GM18867 (cell line): ENCODE data around the gene NEK9.
A peak's percentile ranks its signal among the peaks of the same experiment; 100 is the strongest.

ENCODE experiments used
- ATAC-seq: cut with Tn5 transposase; IDR thresholded peaks from one replicate; pipeline ENCODE4 v1.9.1; 2021; ENCODE audit warnings: mild to moderate bottlenecking, moderate library complexity; ENCODE audit not compliant: unreplicated experiment

The NEK9 gene

DNA sequence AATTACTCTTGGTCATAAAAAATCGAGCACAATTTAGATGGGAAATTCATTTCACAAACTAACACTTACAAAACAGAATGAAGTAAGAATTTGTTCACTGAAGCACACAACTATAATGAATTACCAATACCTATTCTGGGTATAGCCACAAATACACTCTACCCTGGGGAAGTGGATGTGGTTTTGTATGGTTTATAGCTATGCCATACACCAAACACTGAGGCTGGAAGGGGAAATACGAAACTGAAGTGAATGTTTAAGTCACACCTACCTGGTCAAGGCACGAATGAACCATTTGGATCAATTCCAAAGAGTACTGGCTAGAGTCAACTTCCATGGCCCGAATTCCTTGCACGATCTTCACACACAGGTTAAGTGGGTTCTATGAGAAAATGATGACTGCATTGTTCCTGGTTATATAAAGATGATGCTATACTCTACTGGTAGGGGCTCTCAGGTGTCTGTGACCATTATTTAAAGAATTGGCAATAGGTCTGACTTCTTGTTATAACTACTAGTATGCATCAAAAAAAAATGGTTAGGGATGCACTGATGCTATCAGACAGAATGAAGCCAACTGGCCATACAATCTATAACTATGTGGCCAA lies 12.8 kb downstream of the NEK9 start:
- no peak for ATAC-seq

DNA sequence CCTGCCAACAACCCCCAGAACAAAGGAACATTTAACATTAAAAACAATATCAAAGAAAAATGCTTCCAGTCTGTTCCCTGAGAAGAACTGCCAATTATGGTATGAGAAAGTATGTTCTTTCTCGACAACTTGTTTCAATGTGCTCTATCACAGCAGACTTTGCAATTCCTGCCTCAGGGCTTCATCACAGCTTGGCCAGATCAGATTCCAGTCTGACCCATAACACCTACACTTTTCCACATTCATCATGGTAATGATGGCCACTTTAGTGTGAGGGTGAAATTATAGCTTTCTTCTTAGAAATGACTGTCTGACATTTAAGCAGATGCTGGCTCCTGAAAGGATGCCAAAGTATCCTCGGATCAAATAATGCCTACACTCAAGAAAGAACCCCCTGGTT lies 17.0 kb downstream of the NEK9 start:
- no peak for ATAC-seq

DNA sequence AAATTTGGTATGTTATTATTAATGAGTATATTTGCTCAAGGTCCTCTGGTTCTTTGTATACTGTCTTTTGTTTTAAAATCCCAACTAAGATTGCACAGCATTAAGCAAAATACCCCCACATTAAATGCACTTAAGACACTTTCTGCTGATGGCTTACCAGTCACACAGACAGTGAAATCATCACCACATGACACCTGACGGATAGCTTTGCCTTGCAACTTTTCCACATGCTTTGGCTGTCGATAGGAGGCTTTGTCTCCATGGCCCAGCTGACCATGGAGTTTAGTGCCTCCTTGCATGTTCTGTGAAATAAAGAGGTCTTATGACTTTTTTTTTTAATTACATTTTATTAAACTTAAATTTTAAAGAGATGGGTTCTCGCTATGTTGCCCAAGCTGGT lies 19.7 kb downstream of the NEK9 start:
- no peak for ATAC-seq

DNA sequence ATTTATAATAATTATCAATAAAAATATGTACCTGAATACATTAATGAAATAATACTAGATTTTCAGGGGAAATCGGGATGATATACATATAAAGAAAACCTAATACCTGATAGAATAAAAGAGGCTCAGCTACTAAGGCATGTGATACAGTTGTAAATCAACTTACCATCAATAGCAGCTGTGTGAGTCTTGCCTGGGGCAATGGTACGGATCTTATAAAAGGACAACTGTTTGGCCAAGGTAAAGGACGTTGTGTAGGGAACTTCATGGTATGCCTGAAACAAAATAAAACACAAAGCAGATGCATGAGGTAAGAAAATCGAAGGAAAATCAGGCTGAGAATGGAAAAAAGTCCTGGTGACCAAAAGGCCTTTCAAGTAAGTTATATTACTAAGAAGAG lies 25.4 kb downstream of the NEK9 start:
- ATAC-seq: no peak

DNA sequence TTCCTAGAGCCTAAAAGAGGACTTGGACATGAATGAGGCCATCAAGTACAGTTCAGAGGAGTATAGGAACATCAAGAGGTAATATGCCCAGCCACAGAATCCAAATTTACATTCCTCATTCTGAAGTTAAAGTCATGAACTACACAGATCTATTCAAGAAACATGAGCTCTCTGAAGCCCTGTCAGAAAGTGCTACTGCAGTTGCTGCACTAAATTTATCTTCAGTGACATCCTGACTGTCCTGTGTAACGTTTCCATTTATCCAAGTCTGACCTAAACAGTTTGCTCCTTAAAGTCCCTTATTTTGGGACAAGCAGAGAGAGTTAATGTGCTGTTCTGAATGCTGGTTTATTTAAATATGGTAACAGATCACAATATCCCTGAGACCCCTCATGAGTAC lies 28.2 kb downstream of the NEK9 start:
- ATAC-seq: no peak

DNA sequence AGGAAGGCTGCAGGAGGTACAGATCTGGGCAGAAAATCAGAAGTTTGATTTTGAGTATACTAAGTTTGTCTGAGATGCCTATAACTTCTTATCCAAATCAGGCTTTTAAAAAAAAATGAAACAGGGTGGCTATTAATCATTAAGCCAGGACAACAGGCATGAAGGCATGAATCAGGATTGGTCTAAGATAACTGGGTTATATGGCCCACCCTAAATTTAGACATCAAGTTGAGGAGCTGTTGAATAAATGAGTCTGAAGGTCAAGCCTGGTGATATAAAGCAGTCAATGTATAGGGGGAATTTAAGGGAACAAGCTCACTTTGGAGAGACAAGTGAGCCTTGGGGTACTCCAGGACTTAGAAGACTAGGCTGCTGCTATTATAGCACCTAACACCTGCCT lies 28.6 kb downstream of the NEK9 start:
- ATAC-seq: no peak

DNA sequence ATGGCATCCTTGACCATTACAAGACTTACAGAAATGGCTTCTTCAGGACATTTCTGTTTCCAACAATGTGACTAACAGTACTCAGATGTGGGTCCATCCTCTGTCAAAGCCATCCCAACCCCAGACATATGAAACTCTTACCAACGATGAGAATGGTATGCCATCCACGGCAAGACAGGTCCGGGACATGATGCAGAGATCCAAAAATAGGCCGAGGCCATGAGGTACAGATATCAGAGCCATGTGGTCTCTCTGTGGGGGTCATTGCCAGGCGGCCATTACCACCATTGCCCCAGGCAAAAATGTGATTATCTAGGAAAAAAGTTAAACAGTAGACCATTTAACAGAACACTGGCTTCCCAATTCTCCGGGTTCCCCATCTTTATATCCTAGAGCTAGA lies 29.9 kb downstream of the NEK9 start:
- no peak for ATAC-seq

DNA sequence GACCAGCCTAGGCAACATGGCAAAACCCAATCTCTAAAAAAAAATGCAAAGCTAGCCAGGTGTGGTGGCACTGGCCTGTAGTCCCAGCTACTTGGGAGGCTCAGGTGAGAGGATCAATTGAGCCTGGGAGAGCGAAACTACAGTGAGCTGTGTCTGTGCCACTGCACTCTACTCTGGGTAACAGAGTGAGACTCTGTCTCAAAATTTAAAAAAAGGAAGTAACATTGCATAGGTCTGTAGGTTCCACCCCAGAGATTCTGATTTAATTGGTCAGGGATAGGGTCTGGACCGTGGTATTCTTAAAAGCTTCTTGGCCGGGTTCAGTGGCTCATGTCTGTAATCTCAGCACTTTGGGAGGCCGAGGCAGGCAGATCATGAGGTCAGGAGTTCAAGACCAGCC lies 31.2 kb downstream of the NEK9 start:
- no peak for ATAC-seq

DNA sequence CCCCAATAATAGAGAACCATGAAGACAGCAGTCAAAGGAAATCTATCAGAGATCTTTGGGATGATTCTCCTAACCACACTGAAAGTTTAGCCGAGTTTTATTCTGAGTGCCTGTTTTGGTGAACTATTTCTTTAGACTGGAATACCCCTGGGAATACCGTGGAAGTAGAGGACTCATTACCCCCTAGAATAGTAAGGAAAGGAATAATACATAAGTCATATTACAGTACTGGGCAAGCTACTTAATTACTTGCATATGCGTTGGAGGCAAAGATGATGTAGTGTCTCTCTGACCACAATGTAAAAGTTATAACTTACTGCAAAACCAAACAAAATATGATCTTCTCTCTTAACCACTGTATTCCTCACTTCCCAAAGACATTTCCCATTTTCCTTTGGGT lies 32.0 kb downstream of the NEK9 start:
- ATAC-seq: no peak

DNA sequence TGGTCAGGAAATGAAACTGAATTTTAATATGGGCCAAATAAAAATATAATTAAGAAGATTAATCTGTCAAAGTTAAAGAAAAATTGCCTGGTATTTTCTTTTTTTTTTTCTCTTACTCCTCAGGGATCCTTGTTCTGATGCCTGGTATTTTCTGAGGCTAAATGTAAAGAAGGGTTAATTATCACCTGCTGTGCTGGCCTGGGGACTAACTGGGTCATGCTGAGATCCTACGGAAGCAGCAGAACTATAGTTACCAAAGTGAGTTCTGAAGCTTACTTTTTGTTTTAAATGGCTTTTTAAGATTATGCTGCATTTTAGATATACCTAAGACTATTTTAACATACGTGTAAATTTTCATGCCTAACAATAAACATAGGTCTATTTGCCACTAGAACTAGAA lies 34.1 kb downstream of the NEK9 start:
- ATAC-seq: no peak

DNA sequence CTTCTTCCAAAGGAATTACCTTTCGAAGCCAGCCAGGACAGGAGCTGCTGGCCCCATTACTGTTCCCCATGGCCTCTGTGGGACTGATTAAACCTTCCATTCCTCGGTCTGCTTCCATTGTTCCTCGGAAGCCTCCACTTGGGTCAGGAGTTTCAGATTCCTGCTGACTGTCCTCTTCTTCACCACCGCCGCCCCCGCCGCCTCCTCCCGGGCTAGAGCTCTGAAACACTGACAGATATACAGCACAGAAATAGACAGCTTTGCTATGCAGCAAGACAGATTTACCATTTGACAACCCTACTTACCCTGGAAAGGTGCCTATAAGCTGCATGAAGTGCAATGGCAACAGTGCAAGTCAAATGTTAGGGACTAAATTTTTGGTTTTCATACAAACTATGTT lies 35.6 kb downstream of the NEK9 start:
- ATAC-seq: no peak

DNA sequence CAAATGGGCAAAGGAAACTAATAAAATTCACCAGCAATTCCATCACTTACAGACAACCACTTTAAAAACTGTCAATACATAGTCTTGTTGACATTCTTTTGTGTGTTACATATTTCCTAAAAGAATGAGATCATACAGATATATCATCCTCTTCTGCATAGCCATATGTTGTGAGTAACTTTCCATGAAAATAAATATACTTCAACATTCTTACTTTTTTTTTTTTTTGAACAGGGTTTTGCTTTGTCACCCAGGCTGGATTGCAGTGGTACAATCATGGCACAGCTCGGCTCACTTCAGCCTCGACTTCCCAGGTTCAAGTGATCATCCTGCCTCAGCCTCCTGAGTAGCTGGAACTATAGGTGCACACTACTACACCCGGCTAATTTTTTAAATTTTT lies 36.5 kb downstream of the NEK9 start:
- no peak for ATAC-seq

DNA sequence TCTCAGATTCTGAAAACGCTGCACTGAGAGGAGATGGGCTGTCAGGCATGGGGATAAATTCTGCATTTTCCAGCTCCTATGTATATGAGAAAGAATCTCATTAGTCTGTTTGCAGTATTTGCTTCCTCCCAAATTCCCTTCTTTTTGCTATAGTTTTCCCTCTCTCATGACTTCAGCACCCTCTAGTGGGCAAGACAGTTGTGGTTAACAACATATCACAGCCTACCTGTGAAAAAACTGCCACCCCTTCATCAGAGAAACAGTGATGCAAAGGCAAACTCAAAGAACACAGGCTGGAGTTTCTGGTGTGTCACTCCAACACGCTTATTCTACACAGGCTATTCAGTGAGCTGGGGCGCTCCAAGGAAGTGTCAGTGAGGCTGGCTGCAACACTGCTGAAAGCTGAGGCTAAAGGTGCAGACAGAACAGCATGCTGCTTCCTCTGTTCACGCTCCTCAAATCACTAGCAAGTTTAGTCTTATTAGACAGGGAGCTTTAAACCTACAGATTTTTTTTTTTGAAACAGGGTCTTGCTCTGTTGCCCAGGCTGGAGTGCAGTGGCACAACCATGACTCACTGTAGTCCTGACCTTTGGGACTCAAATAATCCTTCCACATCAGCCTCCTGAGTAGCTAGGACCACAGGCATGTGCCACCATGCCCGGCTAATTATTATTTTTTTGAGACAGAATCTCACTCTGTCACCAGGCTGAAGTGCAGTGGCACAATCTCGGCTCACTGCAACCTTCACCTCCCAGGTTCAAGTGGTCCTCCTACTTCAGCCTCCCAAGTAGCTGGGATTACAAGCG lies 38.1 kb downstream of the NEK9 start:
- ATAC-seq: no peak

DNA sequence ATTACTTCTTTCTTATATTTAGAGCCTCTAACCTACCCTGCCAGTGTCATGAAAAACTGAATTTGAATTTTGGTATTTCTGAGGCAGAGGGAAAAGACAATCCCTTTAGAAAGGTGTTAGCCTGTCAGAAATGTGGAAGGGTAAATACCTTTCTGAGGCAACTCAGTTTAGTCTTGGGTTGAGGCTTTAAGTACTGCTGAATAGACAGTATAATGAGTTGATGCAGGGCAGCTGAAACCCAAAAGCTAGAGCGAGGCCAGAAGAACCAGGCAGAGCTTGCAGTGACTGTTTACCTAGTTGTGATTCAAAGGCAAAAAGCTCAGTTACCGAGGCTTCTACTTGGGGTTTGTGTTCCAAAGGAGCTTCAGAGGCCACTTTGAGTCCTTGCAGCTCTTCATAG lies 38.7 kb downstream of the NEK9 start:
- ATAC-seq: no peak

DNA sequence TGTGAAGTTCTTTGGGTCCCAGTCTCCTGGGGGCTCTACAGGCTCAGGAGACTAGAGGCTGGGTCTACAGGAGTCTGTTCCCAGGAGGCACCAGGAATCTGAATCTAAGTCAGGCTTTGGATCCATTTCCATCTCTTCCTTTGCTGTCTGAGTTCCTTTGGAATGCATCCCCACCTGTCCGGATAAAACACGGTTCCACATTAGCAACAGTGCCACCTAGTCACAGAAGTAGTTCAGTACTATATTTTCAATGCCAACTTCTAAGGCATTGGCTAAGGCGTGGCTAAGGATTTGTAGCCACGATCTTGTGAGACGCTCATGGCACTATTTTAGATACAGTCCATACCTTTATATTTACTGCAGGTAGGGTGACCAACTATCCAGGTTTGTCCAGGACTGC lies 42.3 kb downstream of the NEK9 start:
- no peak for ATAC-seq

DNA sequence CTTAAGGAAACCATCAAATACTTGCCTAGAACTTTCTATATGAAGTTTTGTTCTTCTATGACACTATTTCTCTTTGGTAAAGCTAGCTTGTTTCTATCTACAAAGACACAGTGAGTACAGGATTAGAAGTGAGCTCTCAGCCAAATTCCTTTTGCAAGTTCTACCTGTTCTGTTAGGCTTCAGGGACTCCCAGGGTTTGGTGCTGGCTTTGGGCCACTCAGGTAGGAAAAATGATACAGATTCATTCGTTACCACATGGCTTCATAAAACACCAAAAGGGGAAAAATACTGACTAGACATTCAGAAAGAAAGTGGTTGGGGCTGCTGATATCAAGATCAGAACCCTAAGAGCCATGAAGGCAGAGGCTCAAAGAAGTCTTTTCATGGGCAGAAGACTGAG lies 43.6 kb downstream of the NEK9 start:
- ATAC-seq: no peak

DNA sequence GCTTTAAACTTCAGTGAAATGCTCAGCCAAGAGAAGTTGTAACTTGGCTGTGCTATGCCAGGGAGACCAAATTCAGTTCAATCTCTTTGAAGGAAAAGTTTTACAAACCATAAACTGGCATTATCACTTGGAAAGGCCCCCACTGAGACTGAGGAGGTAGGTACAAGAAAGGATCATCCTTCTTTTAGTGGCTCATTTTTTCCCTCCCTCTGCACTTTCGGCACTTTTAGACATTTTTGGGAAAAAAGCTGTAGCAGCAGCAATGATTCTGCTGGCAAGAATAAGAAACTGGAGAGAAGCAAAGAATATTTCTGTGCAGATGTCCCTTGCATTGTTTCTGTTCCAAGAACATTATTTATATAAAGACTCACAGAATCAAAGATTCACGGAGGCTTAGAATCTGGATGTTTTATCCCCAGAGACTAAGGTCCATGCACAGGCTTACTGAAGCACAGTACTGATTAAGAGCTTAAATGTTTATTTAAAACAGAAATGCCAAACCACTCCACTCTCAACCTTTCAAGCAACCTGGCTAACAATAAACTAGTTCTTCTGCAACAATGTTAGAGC lies 45.1 kb downstream of the NEK9 start:
- no peak for ATAC-seq

DNA sequence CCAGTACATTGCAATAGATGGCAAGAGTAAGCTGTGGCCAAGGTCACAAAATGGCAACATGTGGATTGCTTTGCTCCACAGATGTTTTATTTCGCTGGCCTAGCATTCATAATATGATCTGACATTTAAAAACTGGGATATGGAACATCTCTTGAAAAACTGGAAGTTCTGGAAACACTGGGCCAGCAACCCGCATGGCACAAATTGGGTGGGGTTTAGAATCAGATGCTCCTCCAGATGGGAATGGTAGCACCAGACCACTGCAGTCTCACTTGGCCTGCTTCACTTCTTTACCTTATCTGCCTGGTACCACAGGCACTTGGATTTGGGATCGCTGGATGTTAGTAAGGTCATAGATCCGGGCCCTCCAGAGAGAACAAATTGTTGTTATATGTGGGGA lies 47.3 kb downstream of the NEK9 start:
- no peak for ATAC-seq

DNA sequence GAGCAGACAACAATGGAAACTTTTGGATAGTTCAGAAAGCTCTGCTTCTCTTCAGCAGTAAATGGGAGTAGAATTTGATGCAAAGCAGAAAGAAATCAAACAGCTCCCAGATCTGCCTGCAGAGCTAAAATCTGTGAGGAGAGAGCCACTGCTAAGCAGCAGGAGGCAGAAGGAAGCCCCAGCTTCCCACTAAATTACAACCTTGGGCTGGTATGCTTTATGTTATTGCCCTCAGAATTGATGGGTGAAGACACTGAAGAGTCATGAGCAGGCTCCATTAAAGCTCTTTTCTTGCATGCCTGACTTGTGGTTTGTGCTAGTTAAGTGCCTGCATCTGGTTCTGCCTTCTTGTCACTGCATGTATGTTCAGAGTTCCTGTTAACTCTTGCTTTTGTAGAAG lies 49.1 kb downstream of the NEK9 start:
- ATAC-seq: no peak

DNA sequence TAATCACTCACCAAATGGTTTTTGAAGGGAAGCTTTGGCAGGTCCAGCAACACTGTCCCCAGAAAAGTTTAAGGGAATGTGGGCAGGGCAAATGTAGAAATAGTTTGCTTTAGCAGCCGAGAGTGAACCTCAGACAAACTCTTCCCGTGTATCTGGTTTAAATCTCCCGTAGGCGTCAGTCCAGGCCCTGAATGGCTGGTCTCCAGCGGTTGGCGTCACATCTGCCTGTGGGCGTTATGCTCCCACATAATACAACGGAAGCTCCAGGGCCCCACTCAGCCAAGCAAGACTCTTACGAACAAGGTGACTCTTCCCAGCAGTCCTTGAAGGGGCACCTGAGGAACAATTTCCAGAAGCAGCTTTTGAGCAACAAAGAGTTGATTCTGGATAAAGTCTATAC lies 56.5 kb downstream of the NEK9 start:
- no peak for ATAC-seq

DNA sequence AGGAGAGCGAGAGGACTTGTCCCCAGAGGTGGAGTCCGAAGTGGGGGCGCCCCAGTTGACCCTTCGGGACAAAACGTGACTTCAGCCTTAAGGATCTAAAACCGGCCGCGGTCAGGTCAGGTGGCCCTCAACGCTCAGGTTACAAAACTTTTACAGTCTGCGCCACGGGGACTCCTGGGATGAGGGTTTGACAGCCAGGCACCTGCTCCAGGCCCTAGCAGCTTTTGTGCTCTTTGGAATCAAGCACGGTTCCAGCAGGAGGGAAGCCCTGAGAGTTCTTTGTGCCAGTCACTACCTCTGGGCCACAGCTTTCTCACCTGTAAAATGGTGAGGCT lies 57.1 kb downstream of the NEK9 start:
- no peak for ATAC-seq

DNA sequence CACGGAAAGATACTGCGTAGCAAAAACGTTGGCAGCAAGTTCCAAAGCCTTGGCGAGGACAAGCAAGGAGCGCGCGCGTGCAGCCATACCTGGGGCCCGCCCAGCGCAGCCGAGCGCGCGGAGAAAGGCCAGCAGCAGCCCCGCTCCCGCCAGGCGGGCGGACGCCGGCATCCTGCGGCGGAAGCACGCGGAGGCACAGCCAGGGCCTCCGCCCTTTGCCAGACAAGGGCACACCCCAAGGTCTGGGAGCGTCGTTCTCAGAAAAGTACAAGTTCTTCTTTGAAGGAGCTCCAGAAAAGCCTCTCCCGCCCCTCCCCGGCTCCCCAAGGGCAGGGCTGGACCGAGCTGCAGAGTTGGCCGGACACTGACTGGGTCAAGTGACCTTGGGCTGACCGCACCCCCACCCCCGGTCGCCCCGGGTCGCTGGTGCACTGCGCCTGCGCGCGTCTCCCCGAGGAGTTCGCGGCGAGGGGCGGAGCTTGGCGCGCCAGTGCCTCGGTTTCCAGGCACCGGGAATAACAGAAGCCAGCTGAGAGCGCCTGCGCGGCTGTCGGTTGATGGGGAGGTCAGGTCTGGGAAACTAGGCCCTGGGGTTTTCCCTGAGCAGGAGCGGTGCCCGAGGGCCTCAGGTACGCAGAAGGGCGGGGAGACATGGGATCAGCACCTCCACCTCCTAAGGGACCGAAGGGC lies 57.6 kb downstream of the NEK9 start, which contains the start of gene ZC2HC1C:
Gene ZC2HC1C, plus strand, starts transcription at position 521 of the 690 bp plus-strand sequence. CDS start 933 bp downstream, outside the sequence.
- ATAC-seq: peak; percentile 75
